ENCODE data around the gene LBH. TPM values are rescaled to one million over a fixed set of nuclear protein-coding genes. Genes with fewer than 3 reads are reported as not detected.

Gene LBH
- total and polyA plus RNA-seq, 2 of the 13 experiments (the other 11 are each of a cell fraction or from before 2014, with no cell fraction given) = 0.09 to 0.25 TPM

GRCh38 chr2:30301551-30301950 is 70.2 kb downstream of the LBH start:
- intact Hi-C loops (cut with micrococcal nuclease; ENCODE audit: unreplicated experiment) = no loop called here
- ATAC-seq (no peak), DNase-seq (ENCODE audit: low spot score) (no peak), FAIRE-seq (no peak)
- ChIA-PET CTCF (ENCODE audit: low intra/inter-chr PET ratio, low total read pairs) (no interaction called here), POLR2A (no interaction called here)
- Histone ChIP-seq H3K4me3 (replicated peaks in 1 of 3; ENCODE audit: insufficient read depth in 1 of 3, low read depth in 2 of 3, low read length in 3 of 3) (no peak overlapping the region), H3K36me3 (replicated peaks in 1 of 2; ENCODE audit: control insufficient read depth in 1 of 2, insufficient read depth in 2 of 2, low read length in 2 of 2) (no peaks in the 10 kb centered on the region), H3K27ac (ENCODE audit: extremely low read length, insufficient read depth, low read length) (no peak overlapping the region), H3K79me2 (ENCODE audit: insufficient read depth, low read length) (no peaks in the 10 kb centered on the region), H3K9ac (ENCODE audit: insufficient read depth, low read depth, low read length) (no peak overlapping the region), H3K9me3 (ENCODE audit: low read length) (no peaks in the 10 kb centered on the region), H4K20me1 (ENCODE audit: insufficient read depth, low read length) (no peaks in the 10 kb centered on the region), H3K4me2 (ENCODE audit: low read depth, low read length) (no peak overlapping the region), H3K27me3 (ENCODE audit: control insufficient read depth in 1 of 2, insufficient read depth in 2 of 2, low read length in 2 of 2) (peaks cover 2 to 36% of the 10 kb centered on the region in 2 experiments; a peak in 4 of 5 replicates), H3K4me1 (ENCODE audit: insufficient read depth, low read length) (no peaks in the 10 kb centered on the region), H2AFZ (ENCODE audit: low read length) (no peak overlapping the region)
- 29% methylated on average over 7 of the region's 7 CpGs for WGBS (ENCODE audit: low lambda C conversion rate)
- in situ Hi-C loops (cut with HindIII; ENCODE audit: extremely low pct_ligation_motif_present, low pct_unique_long_range_greater_than_20kb) = no loop called here
- no peak for TF ChIP-seq ZNF546 (CRISPR knock-in tag; conservative IDR thresholded peaks at IDR 0.05)
- TF ChIP-seq ZNF772 (CRISPR knock-in tag; IDR thresholded peaks at IDR 0.05) = no peak
- TF ChIP-seq NCOA1 (CRISPR knock-in tag; IDR thresholded peaks at IDR 0.05) = no peak
- TF ChIP-seq ZFP36 (IDR thresholded peaks at IDR 0.05; ENCODE audit: borderline replicate concordance, low read depth, low read length, partially characterized antibody) = no peak
- no peak for TF ChIP-seq NFE2L1 (CRISPR knock-in tag; IDR thresholded peaks at IDR 0.05; ENCODE audit: borderline replicate concordance)
- TF ChIP-seq ATM (IDR thresholded peaks at IDR 0.05; ENCODE audit: borderline replicate concordance) = no peak
- no peak for TF ChIP-seq CAMTA2 (CRISPR knock-in tag; IDR thresholded peaks at IDR 0.05; ENCODE audit: borderline replicate concordance)
- TF ChIP-seq ZNF383 (CRISPR knock-in tag; IDR thresholded peaks at IDR 0.05; ENCODE audit: borderline replicate concordance) = no peak
- no peak for TF ChIP-seq FOXC1 (CRISPR knock-in tag; IDR thresholded peaks at IDR 0.05; ENCODE audit: borderline replicate concordance)
- TF ChIP-seq SOX6 (IDR thresholded peaks at IDR 0.05) = no peak
- no peak for TF ChIP-seq SOX6 (CRISPR knock-in tag; IDR thresholded peaks at IDR 0.05)
- no peak for TF ChIP-seq PHF8 (CRISPR knock-in tag; IDR thresholded peaks at IDR 0.05)
- TF ChIP-seq IRF2 (CRISPR knock-in tag; IDR thresholded peaks at IDR 0.05) = no peak
- no peak for TF ChIP-seq JUN (CRISPR knock-in tag; IDR thresholded peaks at IDR 0.05)
- TF ChIP-seq IRF1 (CRISPR knock-in tag; IDR thresholded peaks at IDR 0.05; ENCODE audit: low read depth) = no peak
- no peak for TF ChIP-seq SRY (CRISPR knock-in tag; IDR thresholded peaks at IDR 0.05)
- no peak for TF ChIP-seq HINFP (CRISPR knock-in tag; IDR thresholded peaks at IDR 0.05; ENCODE audit: low read depth)
- BruUV-seq (replicated peaks) = no TSS peak
